A549 (cell line): Measurements from ENCODE around the gene COG5. TPM values are rescaled to one million over a fixed set of nuclear protein-coding genes. Genes with fewer than 3 reads are reported as not detected.

Experiments
- ATAC-seq, 2 experiments: fragments of 200-7000 bp in 1 of 2; fragments of >200 bp in 1 of 2; cut with Nextera tagmentation in 1 of 2; cut with Tn5 transposase in 1 of 2; 3 replicates each; pipeline versions ENCODE4 v1.8.0 to v1.9.1; 2018 to 2020; ENCODE audit warnings: mild to moderate bottlenecking in 1 of 2, moderate library complexity in 1 of 2
- CTCF ChIA-PET: fragments of 300-600 bp; sonication (Branson Sonifier 250); formaldehyde crosslinking; extraction: SDS; loops from one replicate; lab custom pipeline; 2021; ENCODE audit warnings: antibody characterized with exemption, inconsistent platforms; lab: Yijun Ruan, JAX
- POLR2A ChIA-PET: fragments of 350-600 bp; formaldehyde crosslinking; extraction: SDS; loops from one replicate; lab custom pipeline; 2021; ENCODE audit warnings: antibody characterized with exemption, inconsistent platforms; lab: Yijun Ruan, JAX
- DNase-seq, 2 experiments: peaks; one replicate each; pipeline versions ENCODE4 v3.0.0 to v3.0.0-alpha.2; 2011 to 2016; ENCODE audit warnings: low read depth in 1 of 2, low spot score in 1 of 2
- FAIRE-seq: peaks from 2 replicates; lab custom pipeline; 2011; peaks lifted over from hg19 to GRCh38; lab: Jason Lieb, UNC
- H3K27ac ChIP-seq, 2 experiments: fragments of >200 bp; sonication (Bioruptor Twin); formaldehyde crosslinking; 3 replicates each; pipeline ENCODE4 v1.5.1; 2016 to 2017
- H3K4me1 ChIP-seq: fragments of >200 bp; sonication (Bioruptor Twin); formaldehyde crosslinking; 3 replicates; pipeline ENCODE4 v1.6.1; 2016
- H3K4me2 ChIP-seq: fragments of >200 bp; sonication (Bioruptor Twin); formaldehyde crosslinking; 3 replicates; pipeline ENCODE4 v1.6.1; 2016
- H3K4me3 ChIP-seq: fragments of >200 bp; sonication (Bioruptor Twin); formaldehyde crosslinking; 3 replicates; pipeline ENCODE4 v1.5.1; 2016
- H3K9me3 ChIP-seq: fragments of >200 bp; sonication (Bioruptor Twin); formaldehyde crosslinking; 3 replicates; pipeline ENCODE4 v1.6.1; 2016
- BHLHE40 ChIP-seq: IDR thresholded peaks from 2 replicates; pipeline ENCODE4 v1.6.1; 2012; ENCODE audit warnings: low read depth, low read length, inconsistent platforms
- CBX8 ChIP-seq: fragments of 200-600 bp; sonication (generic); IDR thresholded peaks from 2 replicates; pipeline ENCODE4 v1.6.1; 2016
- E2F6 ChIP-seq: IDR thresholded peaks from 2 replicates; pipeline ENCODE4 v1.6.1; 2012; ENCODE audit warnings: low read depth, borderline replicate concordance
- EHMT2 ChIP-seq: fragments of 200-600 bp; sonication (generic); IDR thresholded peaks from 2 replicates; pipeline ENCODE4 v1.6.1; 2016; ENCODE audit warnings: antibody characterized with exemption, low read depth, mild to moderate bottlenecking, moderate library complexity
- FOSL2 ChIP-seq, 2 experiments: fragments of 450-650 bp in 1 of 2; fragments of >200 bp in 1 of 2; sonication (Bioruptor Twin) in 1 of 2; formaldehyde crosslinking; IDR thresholded peaks; 2 replicates each; pipeline versions ENCODE4 v1.5.0 to v1.6.1; 2016 to 2020; ENCODE audit warnings: mild to moderate bottlenecking in 1 of 2, moderate library complexity in 1 of 2
- GATA3 ChIP-seq: IDR thresholded peaks from 2 replicates; pipeline ENCODE4 v1.6.1; 2012; ENCODE audit warnings: borderline replicate concordance
- HDAC2 ChIP-seq: fragments of 200-600 bp; sonication (generic); IDR thresholded peaks from 2 replicates; pipeline ENCODE4 v1.6.1; 2016
- HES2 ChIP-seq: fragments of >200 bp; sonication (Bioruptor Twin); formaldehyde crosslinking; IDR thresholded peaks from 2 replicates; pipeline ENCODE4 v1.6.1; 2016
- HMGXB4 ChIP-seq: fragments of 250-450 bp; sonication (Bioruptor Pico); IDR thresholded peaks from 2 replicates; pipeline ENCODE4 v1.5.0; 2021; ENCODE audit warnings: mild to moderate bottlenecking, moderate library complexity, borderline replicate concordance
- HOXB13 ChIP-seq: fragments of 250-450 bp; sonication (Bioruptor Pico); IDR thresholded peaks from 2 replicates; pipeline ENCODE4 v1.5.0; 2020; ENCODE audit warnings: low read depth, mild to moderate bottlenecking, moderate library complexity
- MAX ChIP-seq: IDR thresholded peaks from 2 replicates; pipeline ENCODE4 v1.6.1; 2012
- MYC ChIP-seq: IDR thresholded peaks from 2 replicates; pipeline ENCODE4 v1.6.1; 2012; ENCODE audit warnings: mild to moderate bottlenecking, inconsistent platforms, low read length, improper control_type of control experiment, borderline replicate concordance
- PBX3 ChIP-seq: IDR thresholded peaks from 2 replicates; pipeline ENCODE4 v1.6.1; 2012
- PHF8 ChIP-seq: fragments of 200-600 bp; sonication (generic); IDR thresholded peaks from 2 replicates; pipeline ENCODE4 v1.6.1; 2016; ENCODE audit warnings: low read depth, mild to moderate bottlenecking, antibody characterized with exemption, moderate library complexity, borderline replicate concordance
- POLR2AphosphoS2 ChIP-seq: conservative IDR thresholded peaks from 2 replicates; pipeline ENCODE4 v1.6.1; 2012; ENCODE audit warnings: low read length, improper control_type of control experiment, inconsistent platforms
- RAD21 ChIP-seq, 2 experiments: fragments of >200 bp in 1 of 2; sonication (Bioruptor Twin) in 1 of 2; formaldehyde crosslinking in 1 of 2; IDR thresholded peaks in 1 of 2; conservative IDR thresholded peaks in 1 of 2; 2 replicates in 1 of 2; 3 replicates in 1 of 2; pipeline ENCODE4 v1.6.1; 2012 to 2018; ENCODE audit warnings: inconsistent platforms in 1 of 2
- RNF2 ChIP-seq: fragments of 200-600 bp; sonication (generic); IDR thresholded peaks from 2 replicates; pipeline ENCODE4 v1.6.1; 2016; ENCODE audit warnings: low read depth, mild to moderate bottlenecking, antibody characterized with exemption, moderate library complexity, borderline replicate concordance
- TP53 ChIP-seq: fragments of 250-450 bp; sonication (Bioruptor Pico); IDR thresholded peaks from 2 replicates; pipeline ENCODE4 v1.5.0; 2021; ENCODE audit warnings: mild to moderate bottlenecking, moderate library complexity
- ZC3H11A ChIP-seq: fragments of 450-650 bp; IDR thresholded peaks from 2 replicates; pipeline ENCODE4 v1.6.1; 2014; ENCODE audit warnings: antibody characterized with exemption, mild to moderate bottlenecking
- ZSCAN20 ChIP-seq: fragments of 250-450 bp; sonication (Bioruptor Pico); IDR thresholded peaks from 2 replicates; pipeline ENCODE4 v1.8.0; 2022; ENCODE audit warnings: mild to moderate bottlenecking, moderate library complexity
- WGBS: methylation state at CpG from one replicate; pipeline ENCODE4 v1.1.6; 2017; ENCODE audit errors: missing lambda C conversion rate; 5-methylcytosine and 5-hydroxymethylcytosine counted together
- polyA plus RNA-seq, 4 experiments: library from polyadenylated mRNA; depleted of rRNA in 3 of 4; stranded (reverse); fragments of >200 nt; fragmentation: RNase III in 1 of 4; extraction: RNeasy Plus Mini Kit Qiagen cat#74134 plus additional on column Dnase treatment in 1 of 4; gene quantifications; 2 replicates in 3 of 4; 3 replicates in 1 of 4; pipeline ENCODE4 v1.2.3, GENCODE V29; 2011 to 2017

Gene COG5
- polyA plus RNA-seq, 2 of the 4 experiments (the other 2 are of a cell fraction) = 22.5 to 44.0 TPM

GRCh38 chr7:107396081-107396480 is 167.6 kb downstream of the COG5 start (continued):
- TF ChIP-seq ZSCAN20 (CRISPR knock-in tag) = no peak
- TF ChIP-seq, all 56 proteins: peak for 0

GRCh38 chr7:107394831-107395230 is 168.9 kb downstream of the COG5 start:
- TF ChIP-seq FOSL2 (IDR thresholded peaks at IDR 0.05) = no peak
- TF ChIP-seq FOSL2 (CRISPR knock-in tag; IDR thresholded peaks at IDR 0.05) = no peak
- no peak for TF ChIP-seq ZC3H11A
- TF ChIP-seq PHF8 = no peak
- no peak for TF ChIP-seq MYC
- TF ChIP-seq HDAC2 = no peak
- no peak for TF ChIP-seq HOXB13 (CRISPR knock-in tag)
- TF ChIP-seq BHLHE40 = no peak
- no peak for TF ChIP-seq EHMT2
- TF ChIP-seq HMGXB4 = no peak
- no peak for TF ChIP-seq POLR2AphosphoS2
- TF ChIP-seq CBX8 = no peak
- TF ChIP-seq E2F6 = no peak
- TF ChIP-seq, all 56 proteins: peak for 0
- ChIA-PET POLR2A (no interaction called here), CTCF (interaction anchor here (2.0 kb wide), 1 partner anchor 10 kb away, joined by 5 read pairs; no protein-coding TSS in a partner anchor)
- Histone ChIP-seq H3K9me3 (no peaks in the 10 kb centered on the region), H3K4me3 (no peak overlapping the region), H3K27ac (no peak overlapping the region), H3K4me1 (no peaks in the 10 kb centered on the region), H3K4me2 (no peak overlapping the region)
- WGBS = 82% methylated on average over 1 of the region's 1 CpG
- ATAC-seq (no peak), FAIRE-seq (no peak), DNase-seq (no peak)

GRCh38 chr7:107394276-107394675 is 169.4 kb downstream of the COG5 start:
- WGBS = 67% methylated on average over 1 of the region's 1 CpG
- FAIRE-seq = no peak
- ATAC-seq = no peak
- no peak for TF ChIP-seq MAX
- no peak for TF ChIP-seq RAD21 (conservative IDR thresholded peaks at IDR 0.05 in 1 of 2, IDR thresholded peaks at IDR 0.05 in 1 of 2)
- no peak for TF ChIP-seq FOSL2 (IDR thresholded peaks at IDR 0.05)
- TF ChIP-seq FOSL2 (CRISPR knock-in tag; IDR thresholded peaks at IDR 0.05) = no peak
- TF ChIP-seq HES2 = no peak
- TF ChIP-seq GATA3 = no peak
- no peak for TF ChIP-seq RNF2
- no peak for TF ChIP-seq PBX3
- no peak for TF ChIP-seq TP53
- Histone ChIP-seq H3K27ac (no peak overlapping the region), H3K4me2 (no peak overlapping the region), H3K4me3 (no peak overlapping the region), H3K4me1 (no peaks in the 10 kb centered on the region), H3K9me3 (no peaks in the 10 kb centered on the region)
- no peak for DNase-seq
- ChIA-PET POLR2A (no interaction called here), CTCF (interaction anchor here (2.0 kb wide), 1 partner anchor 10 kb away, joined by 5 read pairs; no protein-coding TSS in a partner anchor)
